CD4-positive, alpha-beta T cell (primary cell): ENCODE measurements around the gene MSL3. TPM values are rescaled to one million over a fixed set of nuclear protein-coding genes. Genes with fewer than 3 reads are reported as not detected.

Source experiments
- ATAC-seq: fragments of 200-7000 bp; cut with Tn5 transposase; one replicate; pipeline ENCODE4 v1.10.0; 2022; ENCODE audit warnings: mild to moderate bottlenecking; ENCODE audit not compliant: poor library complexity
- CTCF ChIA-PET: fragments of 350-600 bp; sonication (Branson Sonifier 250); formaldehyde crosslinking; loops from one replicate; lab custom pipeline; 2021; ENCODE audit warnings: antibody characterized with exemption, inconsistent platforms; lab: Charles Lee
- POLR2A ChIA-PET: fragments of 350-600 bp; sonication (Branson Sonifier 250); formaldehyde crosslinking; loops from one replicate; lab custom pipeline; 2021; ENCODE audit warnings: antibody characterized with exemption, inconsistent platforms; lab: Charles Lee
- DNase-seq, 14 experiments: peaks; one replicate each; pipeline ENCODE4 v3.0.0-alpha.2; 2013 to 2020; ENCODE audit warnings: mixed read lengths in 2 of 14
- H3K27ac ChIP-seq, 2 donors: one replicate each; pipeline versions ENCODE4 v1.5.1 to v1.7.0; 2013; ENCODE audit warnings: low read length in 2 of 2, low read depth in 1 of 2, mild to moderate bottlenecking in 1 of 2
- H3K27me3 ChIP-seq, 2 experiments: 1 replicate in 1 of 2; 2 replicates in 1 of 2; pipeline versions ENCODE4 v1.6.1 to v1.7.0; 2013; ENCODE audit warnings: low read length in 2 of 2, control low read depth in 1 of 2, mild to moderate bottlenecking in 1 of 2, moderate library complexity in 1 of 2; ENCODE audit not compliant: insufficient read depth in 2 of 2, control insufficient read depth in 1 of 2
- H3K36me3 ChIP-seq: one replicate; pipeline ENCODE4 v1.6.1; 2013; ENCODE audit warnings: low read length, control low read depth; ENCODE audit not compliant: insufficient read depth
- H3K4me1 ChIP-seq: one replicate; pipeline ENCODE4 v1.6.1; 2013; ENCODE audit warnings: low read length, control low read depth; ENCODE audit not compliant: insufficient read depth
- H3K4me3 ChIP-seq: one replicate; pipeline ENCODE4 v1.5.1; 2013; ENCODE audit warnings: mild to moderate bottlenecking, low read length, moderate library complexity
- H3K9me3 ChIP-seq, 2 experiments: 1 replicate in 1 of 2; 2 replicates in 1 of 2; pipeline versions ENCODE4 v1.6.1 to v1.7.0; 2013; ENCODE audit warnings: low read length in 2 of 2, mild to moderate bottlenecking in 2 of 2, control low read depth in 1 of 2, moderate library complexity in 1 of 2; ENCODE audit not compliant: control insufficient read depth in 1 of 2, insufficient read depth in 1 of 2
- H3K27ac Mint-ChIP-seq: one replicate; pipeline ENCODE4 v1.8.0; 2020; ENCODE audit warnings: mixed read lengths
- H3K27me3 Mint-ChIP-seq: one replicate; pipeline ENCODE4 v1.8.0; 2021; ENCODE audit warnings: mixed read lengths
- H3K36me3 Mint-ChIP-seq: one replicate; pipeline ENCODE4 v1.8.0; 2021; ENCODE audit warnings: low read depth, mixed read lengths
- H3K4me1 Mint-ChIP-seq: one replicate; pipeline ENCODE4 v1.8.0; 2021; ENCODE audit warnings: low read depth, mixed read lengths
- H3K4me3 Mint-ChIP-seq: one replicate; pipeline ENCODE4 v1.8.0; 2020; ENCODE audit warnings: mild to moderate bottlenecking, mixed read lengths
- H3K9me3 Mint-ChIP-seq: one replicate; pipeline ENCODE4 v1.8.0; 2020; ENCODE audit warnings: mixed read lengths
- CTCF ChIP-seq: fragments of 200-600 bp; IDR thresholded peaks from one replicate; pipeline ENCODE4 v1.8.0; 2022; ENCODE audit warnings: antibody characterized with exemption, mild to moderate bottlenecking
- intact Hi-C, 2 experiments: fragments of 100-400 bp; cut with DNase I in 1 of 2; cut with micrococcal nuclease in 1 of 2; formaldehyde crosslinking; loops; one replicate each; pipeline versions ENCODE4 v1.15.1 to v1.9.0; 2023 to 2025; cut with DNase I, micrococcal nuclease
- total RNA-seq, 174 experiments: library from RNA in 2 of 174; stranded (reverse) in 2 of 174; gene quantifications; one replicate each; pipeline ENCODE4 v1.2.3 and lab custom pipeline; 2021 to 2026

MSL3 gene
- total RNA-seq, 2 experiments from 2014 or later: 126 to 137 TPM

DNA sequence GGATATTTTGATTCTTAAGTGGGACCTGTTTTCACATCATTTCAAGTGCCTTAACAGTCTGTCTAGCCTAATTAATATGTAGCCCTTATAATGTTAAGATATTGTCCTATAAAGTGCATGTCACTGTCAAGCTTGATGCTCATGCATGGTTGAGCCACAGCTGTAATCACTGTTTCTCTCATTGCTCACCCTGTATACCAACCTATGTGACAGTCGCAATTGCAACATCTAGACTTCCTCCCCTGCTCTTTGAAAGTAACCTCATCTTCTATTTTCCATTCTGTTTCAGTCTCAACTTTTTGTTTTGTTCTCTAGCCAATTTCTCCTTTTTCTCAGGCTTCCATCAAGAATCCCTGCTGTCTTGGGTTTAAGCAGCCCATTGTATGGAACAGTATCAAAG lies 24.4 kb upstream of the MSL3 start:
- no peaks in the 10 kb centered on the region for H3K4me1 Mint-ChIP-seq
- no peaks in the 10 kb centered on the region for H3K4me1 ChIP-seq
- ATAC-seq: no peak
- no peaks in the 10 kb centered on the region for H3K36me3 Mint-ChIP-seq
- no peaks in the 10 kb centered on the region for H3K27me3 ChIP-seq
- H3K27ac ChIP-seq: no peak overlapping the region
- POLR2A ChIA-PET: no interaction called here
- H3K9me3 ChIP-seq: no peaks in the 10 kb centered on the region
- H3K4me3 ChIP-seq: no peak overlapping the region
- intact Hi-C loops: no loop called here
- no peak for DNase-seq
- CTCF ChIA-PET: interaction anchor here (1.1 kb wide), 1 partner anchor 10 kb away, joined by 3 read pairs; no protein-coding TSS in a partner anchor
- H3K9me3 Mint-ChIP-seq: no peaks in the 10 kb centered on the region
- H3K27me3 Mint-ChIP-seq: peaks cover 10% of the 10 kb centered on the region
- no peak overlapping the region for H3K4me3 Mint-ChIP-seq
- H3K36me3 ChIP-seq: no peaks in the 10 kb centered on the region
- no peak overlapping the region for H3K27ac Mint-ChIP-seq
- TF ChIP-seq CTCF: no peak

DNA sequence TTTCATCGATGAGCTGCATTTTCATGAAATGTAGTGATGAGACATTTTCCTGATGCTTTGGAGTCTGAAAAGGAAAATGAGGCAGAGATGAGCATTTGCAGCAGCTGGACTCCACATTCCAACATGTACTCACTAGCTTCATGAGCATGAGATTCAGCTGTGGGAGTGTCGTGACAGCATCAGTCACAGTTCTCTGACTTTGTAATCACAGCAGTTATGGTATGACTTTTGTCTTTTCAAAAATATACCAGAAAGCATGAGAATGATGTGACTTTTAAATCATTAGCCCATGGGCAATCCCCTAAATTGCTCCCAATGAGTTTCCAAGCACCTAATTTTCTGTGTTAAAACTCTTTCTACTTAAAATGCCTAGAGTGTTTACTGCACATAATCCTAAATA lies 18.3 kb upstream of the MSL3 start:
- H3K4me1 ChIP-seq: no peaks in the 10 kb centered on the region
- Mint-ChIP-seq H3K36me3 (no peaks in the 10 kb centered on the region), H3K4me3 (no peak overlapping the region), H3K4me1 (no peaks in the 10 kb centered on the region), H3K27ac (no peak overlapping the region), H3K9me3 (no peaks in the 10 kb centered on the region), H3K27me3 (peaks cover 5% of the 10 kb centered on the region)
- no peak overlapping the region for H3K27ac ChIP-seq
- TF ChIP-seq CTCF: no peak
- H3K4me3 ChIP-seq: no peak overlapping the region
- ChIA-PET CTCF (no interaction called here), POLR2A (no interaction called here)
- DNase-seq: no peak
- no peak for ATAC-seq
- no peaks in the 10 kb centered on the region for H3K9me3 ChIP-seq
- H3K36me3 ChIP-seq: no peaks in the 10 kb centered on the region
- intact Hi-C loops: no loop called here
- H3K27me3 ChIP-seq: no peaks in the 10 kb centered on the region

GRCh38 chrX:11740794-11741193 lies 17.2 kb upstream of the MSL3 start:
- peaks cover 5% of the 10 kb centered on the region for H3K27me3 Mint-ChIP-seq
- Histone ChIP-seq H3K4me3 (no peak overlapping the region), H3K36me3 (no peaks in the 10 kb centered on the region), H3K27me3 (no peaks in the 10 kb centered on the region), H3K27ac (no peak overlapping the region), H3K4me1 (no peaks in the 10 kb centered on the region), H3K9me3 (no peaks in the 10 kb centered on the region)
- no peak for TF ChIP-seq CTCF
- no peak for DNase-seq
- H3K36me3 Mint-ChIP-seq: no peaks in the 10 kb centered on the region
- no peak overlapping the region for H3K27ac Mint-ChIP-seq
- intact Hi-C loops: no loop called here
- ATAC-seq: no peak
- no peak overlapping the region for H3K4me3 Mint-ChIP-seq
- no peaks in the 10 kb centered on the region for H3K4me1 Mint-ChIP-seq
- ChIA-PET CTCF (no interaction called here), POLR2A (no interaction called here)
- no peaks in the 10 kb centered on the region for H3K9me3 Mint-ChIP-seq
